GM20431 (cell line): Measurements from ENCODE around the gene COL11A2.

Experiments used
- in situ Hi-C: fragments of 300-500 bp; cut with MseI, MboI; formaldehyde crosslinking; loops from one replicate; pipeline ENCODE4 v1.15.0; 2020; ENCODE audit warnings: low sequenced_read_pairs; ENCODE audit not compliant: unreplicated experiment

Gene COL11A2

GRCh38 chr6:33128318-33128717 lies 63.9 kb downstream of the COL11A2 start:
- in situ Hi-C loops, result no loop called here

- in situ Hi-C loops, result no loop called here
These were observed 66.1 kb downstream of the COL11A2 start for GRCh38 chr6:33126101-33126714.

- in situ Hi-C loops, result no loop called here
These were observed 67.3 kb downstream of the COL11A2 start for GRCh38 chr6:33124947-33125346.

- in situ Hi-C loops, result no loop called here
These were observed 67.8 kb downstream of the COL11A2 start for GRCh38 chr6:33124525-33124901.

- in situ Hi-C loops, result no loop called here
These were observed 68.3 kb downstream of the COL11A2 start for GRCh38 chr6:33123732-33124524.

GRCh38 chr6:33123181-33123580 lies 69.1 kb downstream of the COL11A2 start:
- in situ Hi-C loops, result no loop called here

GRCh38 chr6:33120001-33120400 lies 72.3 kb downstream of the COL11A2 start:
- in situ Hi-C loops, result no loop called here

- in situ Hi-C loops, result no loop called here
These were observed 73.6 kb downstream of the COL11A2 start for GRCh38 chr6:33118525-33119123.

GRCh38 chr6:33117811-33118277 lies 74.4 kb downstream of the COL11A2 start:
- in situ Hi-C loops, result no loop called here

GRCh38 chr6:33116841-33117711 lies 75.2 kb downstream of the COL11A2 start:
- in situ Hi-C loops, result no loop called here

GRCh38 chr6:33116417-33116816 lies 75.8 kb downstream of the COL11A2 start:
- in situ Hi-C loops, result no loop called here

GRCh38 chr6:33114406-33114805 lies 77.9 kb downstream of the COL11A2 start:
- in situ Hi-C loops, result no loop called here

- in situ Hi-C loops, result no loop called here
These were observed 78.5 kb downstream of the COL11A2 start for GRCh38 chr6:33113755-33114154.
